LNCaP clone FGC (cell line): ENCODE data around the gene ZC3H13.

Source experiments
- DNase-seq: peaks from one replicate; pipeline ENCODE4 v3.0.0-alpha.2; 2011; ENCODE audit warnings: low read depth
- H3K4me3 ChIP-seq: 2 replicates; pipeline ENCODE4 v1.5.1; 2011; ENCODE audit warnings: mild to moderate bottlenecking, low read depth, low read length, control low read depth
- TF ChIP-seq, protein P1 (sequence below): IDR thresholded peaks from 2 replicates; pipeline ENCODE4 v1.5.1; 2012; ENCODE audit warnings: mild to moderate bottlenecking; ENCODE audit not compliant: control insufficient read depth, insufficient read depth; ENCODE audit errors: extremely low read depth

ZC3H13 gene

DNA sequence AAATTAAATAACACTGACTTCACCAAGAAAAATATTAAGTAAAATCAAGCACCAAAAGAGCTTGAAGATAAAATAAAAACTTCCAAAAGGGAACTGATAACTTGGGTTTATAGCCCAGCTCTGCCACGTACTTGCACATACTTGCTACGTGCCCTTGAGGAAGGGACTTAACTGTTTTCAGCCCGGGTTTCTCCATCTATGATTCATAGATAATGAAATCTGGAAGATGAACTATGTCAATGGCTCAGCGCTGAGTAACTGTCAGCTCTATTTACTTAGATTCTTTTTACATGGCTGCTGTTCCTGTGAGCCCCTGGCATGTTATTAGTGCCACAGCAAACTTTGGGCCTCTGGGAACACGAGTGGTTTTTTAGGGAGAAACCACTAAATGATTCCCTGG is 9.6 kb upstream of the ZC3H13 start:
- DNase-seq, result no peak
- TF ChIP-seq, protein P1, sequence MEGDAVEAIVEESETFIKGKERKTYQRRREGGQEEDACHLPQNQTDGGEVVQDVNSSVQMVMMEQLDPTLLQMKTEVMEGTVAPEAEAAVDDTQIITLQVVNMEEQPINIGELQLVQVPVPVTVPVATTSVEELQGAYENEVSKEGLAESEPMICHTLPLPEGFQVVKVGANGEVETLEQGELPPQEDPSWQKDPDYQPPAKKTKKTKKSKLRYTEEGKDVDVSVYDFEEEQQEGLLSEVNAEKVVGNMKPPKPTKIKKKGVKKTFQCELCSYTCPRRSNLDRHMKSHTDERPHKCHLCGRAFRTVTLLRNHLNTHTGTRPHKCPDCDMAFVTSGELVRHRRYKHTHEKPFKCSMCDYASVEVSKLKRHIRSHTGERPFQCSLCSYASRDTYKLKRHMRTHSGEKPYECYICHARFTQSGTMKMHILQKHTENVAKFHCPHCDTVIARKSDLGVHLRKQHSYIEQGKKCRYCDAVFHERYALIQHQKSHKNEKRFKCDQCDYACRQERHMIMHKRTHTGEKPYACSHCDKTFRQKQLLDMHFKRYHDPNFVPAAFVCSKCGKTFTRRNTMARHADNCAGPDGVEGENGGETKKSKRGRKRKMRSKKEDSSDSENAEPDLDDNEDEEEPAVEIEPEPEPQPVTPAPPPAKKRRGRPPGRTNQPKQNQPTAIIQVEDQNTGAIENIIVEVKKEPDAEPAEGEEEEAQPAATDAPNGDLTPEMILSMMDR, result no peak

DNA sequence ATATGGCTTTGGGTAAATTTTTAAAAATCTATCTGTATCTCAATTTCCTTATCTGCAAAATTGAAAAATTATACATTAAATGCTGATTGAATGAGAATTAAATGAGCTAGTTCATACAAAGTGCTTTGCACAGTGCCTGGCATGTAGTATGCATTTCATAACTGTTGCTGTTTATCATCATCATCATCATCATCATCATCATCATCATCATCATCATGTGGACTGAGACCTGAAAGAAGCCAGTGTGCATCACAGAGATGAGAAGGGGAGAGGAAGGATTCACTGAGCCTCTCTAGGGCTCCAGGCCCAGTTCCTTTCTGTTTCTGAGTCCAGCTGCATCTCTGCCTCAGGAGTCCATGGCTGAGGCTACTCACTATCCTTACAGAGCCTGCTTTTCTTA is 6.9 kb upstream of the ZC3H13 start:
- DNase-seq, result no peak
- no peak overlapping the region for H3K4me3 ChIP-seq
- TF ChIP-seq, protein P1, result no peak

More for the DNA sequence above, 9.6 kb upstream of the ZC3H13 start:
- no peak overlapping the region for H3K4me3 ChIP-seq

DNA sequence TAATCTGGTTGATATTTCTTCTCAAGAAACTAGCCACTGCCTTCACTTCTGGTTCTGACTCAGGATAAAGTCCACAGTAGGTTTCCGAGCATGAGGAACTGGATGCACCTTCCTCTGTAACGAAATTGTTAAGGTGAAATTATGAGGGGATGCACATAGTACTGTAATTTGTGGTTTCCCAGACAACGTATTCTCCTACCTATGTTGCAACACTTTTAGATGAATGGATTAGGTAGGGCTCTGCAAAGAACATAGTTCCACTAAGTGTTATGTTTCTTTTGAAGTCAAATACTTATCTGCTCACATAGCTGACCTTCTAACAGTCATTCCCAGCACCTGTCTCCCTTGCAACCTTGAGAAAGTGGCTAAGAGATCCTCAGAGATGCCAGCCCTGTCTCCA is 5.7 kb upstream of the ZC3H13 start:
- TF ChIP-seq, protein P1, result no peak
- DNase-seq, result no peak
- H3K4me3 ChIP-seq, result no peak overlapping the region

DNA sequence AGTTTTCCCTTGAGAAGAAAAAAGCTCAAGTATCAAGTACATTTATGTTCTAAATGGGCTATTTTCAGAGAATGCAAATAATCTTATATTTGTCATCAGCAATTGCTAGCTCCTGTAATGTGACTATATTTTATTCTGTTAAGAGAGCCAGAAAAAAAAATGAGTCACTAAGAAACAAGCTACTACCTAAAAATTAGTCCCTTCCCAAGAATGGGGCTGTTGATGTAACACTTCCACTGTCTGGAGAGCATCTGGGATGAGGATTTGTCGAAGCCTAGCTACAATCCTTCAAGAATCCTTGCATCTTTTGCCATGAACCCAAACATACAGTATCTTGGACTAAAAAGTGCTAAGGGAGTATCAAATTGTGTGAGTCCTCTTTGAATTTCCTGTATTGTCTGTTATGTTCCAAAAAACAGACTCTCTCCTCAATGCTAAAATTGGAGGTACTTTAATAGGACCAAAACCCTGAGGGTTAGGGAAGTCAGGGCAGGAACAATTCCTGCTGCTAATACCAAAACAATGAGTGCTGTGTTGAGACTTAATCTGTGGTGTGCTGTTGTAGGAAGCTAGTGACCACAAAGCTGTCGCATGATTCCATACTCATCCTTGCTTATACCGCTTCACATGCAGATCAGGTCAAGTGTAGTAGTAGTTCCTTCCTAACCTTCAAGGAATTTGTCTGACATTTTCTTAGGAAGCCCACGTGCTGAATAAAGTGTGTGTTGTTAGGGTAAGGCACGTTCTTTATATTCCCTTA is 4.9 kb upstream of the ZC3H13 start:
- TF ChIP-seq, protein P1, result no peak
- no peak overlapping the region for H3K4me3 ChIP-seq
- DNase-seq, result no peak

DNA sequence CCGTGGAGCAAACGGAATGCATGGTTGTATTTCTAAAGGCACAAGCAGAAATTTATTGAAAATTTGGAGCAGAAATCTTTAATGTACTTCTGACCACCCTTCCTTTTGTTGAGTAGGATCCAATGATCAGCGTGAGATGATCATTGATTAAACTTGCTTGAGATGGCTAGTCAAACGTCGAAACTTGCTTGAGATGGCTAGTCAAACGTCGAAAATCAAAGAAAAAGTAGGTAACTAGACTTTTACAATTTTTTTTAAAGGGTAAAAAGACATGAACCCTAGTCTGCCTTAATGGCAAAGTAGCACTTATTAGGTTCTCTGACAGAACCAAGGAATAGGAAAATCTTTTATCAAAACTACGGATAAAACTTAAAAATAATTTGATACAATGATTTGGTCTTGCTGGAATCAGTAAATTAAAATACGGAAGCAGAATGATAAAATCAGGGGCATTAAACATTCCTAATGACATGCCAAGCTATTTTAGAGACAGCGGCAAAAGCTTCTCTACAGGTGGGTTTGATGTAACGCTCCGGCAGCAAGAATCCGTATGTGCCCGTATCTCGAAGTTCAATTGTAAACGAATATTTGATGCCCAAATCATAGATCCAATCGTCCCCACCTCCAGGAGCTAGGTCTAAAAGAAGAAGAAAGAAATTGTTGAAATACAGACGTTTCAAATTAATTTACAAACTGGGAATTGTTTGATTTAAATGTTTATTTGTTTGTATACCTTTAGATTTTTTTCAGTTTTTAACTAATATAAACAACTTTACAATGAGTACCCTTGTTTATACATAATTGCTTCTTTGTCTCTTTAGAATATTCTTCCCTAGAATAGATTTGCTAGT is 841 bp upstream of the ZC3H13 start:
- no peak for DNase-seq
- peak overlapping the region; percentile 91 for H3K4me3 ChIP-seq
- TF ChIP-seq, protein P1, result no peak

DNA sequence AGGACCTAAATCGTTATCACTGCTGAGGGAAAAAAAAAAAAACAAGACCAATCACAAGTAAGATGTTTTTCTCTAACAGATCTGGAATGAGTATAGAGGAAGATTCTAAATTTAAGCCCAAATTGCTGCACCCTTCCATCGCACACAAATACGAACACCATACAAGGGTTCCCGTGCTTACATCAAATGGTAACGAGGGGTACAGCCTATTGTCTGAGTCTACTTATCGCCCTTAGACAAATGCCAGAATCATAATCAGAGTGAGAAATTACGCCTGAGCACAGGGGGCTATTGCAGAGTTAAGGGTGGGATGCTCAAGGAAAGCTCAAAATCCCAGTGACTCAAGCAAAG is 603 bp downstream of the ZC3H13 start:
- H3K4me3 ChIP-seq, result peak overlapping the region; percentile 91
- TF ChIP-seq, protein P1, result no peak
- no peak for DNase-seq
